IPS-18c (cell line): ENCODE results near the gene DGCR8.

Experiments used
- H3K4me3 ChIP-seq: 2 replicates; pipeline ENCODE4 v1.7.0; 2013; ENCODE audit warnings: low read depth, mild to moderate bottlenecking, low read length, moderate library complexity; ENCODE audit not compliant: insufficient read depth
- H3K9me3 ChIP-seq: one replicate; pipeline ENCODE4 v1.6.1; 2013; ENCODE audit warnings: mild to moderate bottlenecking, low read length, moderate library complexity; ENCODE audit not compliant: control insufficient read depth, insufficient read depth

DGCR8 gene

DNA sequence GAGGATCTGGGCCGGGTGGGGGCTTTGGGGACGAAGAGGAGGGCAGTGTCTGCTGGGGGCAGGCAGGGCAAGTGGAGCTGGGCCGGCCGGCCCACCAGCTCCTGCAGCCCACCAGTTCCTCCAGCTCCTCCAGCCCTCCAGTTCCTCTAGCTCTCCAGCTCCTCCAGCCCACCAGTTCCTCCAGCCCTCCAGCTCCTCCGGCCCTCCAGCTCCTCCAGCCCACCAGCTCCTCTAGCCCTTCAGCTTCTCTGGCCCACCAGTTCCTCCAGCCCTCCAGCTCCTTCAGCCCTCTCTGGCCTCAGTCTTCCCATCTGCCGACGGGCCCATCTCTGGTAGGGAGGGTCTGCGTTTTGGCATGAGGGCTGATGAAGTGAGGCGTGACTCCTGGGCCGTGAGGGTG lies 80.0 kb downstream of the DGCR8 start:
- H3K4me3 ChIP-seq = no peak overlapping the region

More for the DNA sequence above, 80.0 kb downstream of the DGCR8 start:
- peaks cover 2% of the 10 kb centered on the region for H3K9me3 ChIP-seq
